HG03469 (cell line): ENCODE measurements around the gene ERP44.

Experiments
- ATAC-seq: cut with Tn5 transposase; IDR thresholded peaks from one replicate; pipeline ENCODE4 v1.9.1; 2021; ENCODE audit warnings: mild to moderate bottlenecking, moderate library complexity, moderate number of reproducible peaks; ENCODE audit not compliant: unreplicated experiment

ERP44 gene

DNA sequence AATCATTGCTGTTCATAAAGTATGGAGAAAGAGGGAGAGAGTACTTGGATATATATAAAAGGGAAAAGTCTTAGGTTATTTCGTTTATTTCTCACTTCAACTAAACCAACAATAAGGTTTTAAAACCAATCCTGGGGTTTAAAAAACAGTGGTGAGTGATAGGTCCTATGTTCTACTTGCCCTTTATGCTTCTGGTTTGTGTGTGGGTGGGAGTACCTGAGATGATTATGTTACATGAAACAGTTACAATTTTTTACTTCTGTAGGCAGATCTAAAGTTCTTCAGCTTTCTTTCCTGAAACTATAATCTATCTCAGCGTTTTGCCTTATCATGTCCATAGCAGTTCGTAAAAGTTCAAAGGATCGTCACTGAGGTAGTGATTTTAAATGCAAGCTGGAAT, 143.2 kb downstream of the ERP44 start:
- no peak for ATAC-seq

DNA sequence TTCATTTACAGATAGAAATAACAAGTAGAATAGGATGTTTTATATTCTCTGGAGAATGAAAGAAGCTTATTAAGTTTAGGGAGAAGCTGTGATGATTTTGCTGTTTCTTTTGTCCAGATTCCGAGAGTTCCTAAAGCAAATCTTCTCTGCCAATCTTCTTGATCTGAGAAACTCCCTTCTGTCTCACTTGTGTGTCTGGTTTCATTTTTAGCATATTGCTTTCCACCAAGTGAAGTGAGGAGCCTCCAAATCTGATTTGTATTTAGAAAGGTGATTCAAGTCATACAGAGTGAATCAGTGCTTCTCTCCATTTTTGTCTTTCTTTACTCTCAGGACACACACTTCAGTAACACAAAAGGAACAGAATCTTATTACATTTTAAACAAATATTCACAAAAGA, 144.0 kb downstream of the ERP44 start:
- ATAC-seq: peak; percentile 45

DNA sequence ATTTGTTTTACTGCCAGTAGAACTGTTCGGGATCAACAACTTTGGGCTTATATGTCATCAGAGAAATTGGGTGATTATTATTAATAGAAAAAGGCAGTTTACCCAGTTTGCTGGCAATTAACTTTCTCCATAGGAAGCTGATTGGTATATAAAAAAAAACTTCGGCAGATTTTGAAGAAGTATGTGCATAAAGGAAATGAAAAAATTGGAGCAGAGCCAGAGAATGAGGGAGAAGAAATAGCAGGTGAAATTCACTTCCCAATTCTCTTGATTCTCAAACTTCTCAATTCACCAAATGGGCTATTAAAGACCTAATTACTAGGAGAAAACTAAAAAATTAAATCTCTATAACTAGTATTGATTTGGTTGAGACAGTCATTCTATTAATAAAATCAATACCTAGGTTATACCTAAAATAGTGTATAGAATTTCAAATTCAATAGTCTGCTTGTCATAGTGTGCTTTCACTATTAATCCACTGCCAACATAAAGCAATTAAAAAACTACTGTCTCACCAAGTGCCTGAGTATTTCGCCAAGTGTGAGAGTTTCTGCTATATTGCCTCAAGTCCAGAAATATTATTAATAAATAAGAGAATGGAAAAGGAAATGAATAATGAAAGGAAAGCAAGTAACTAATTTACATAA, 144.8 kb downstream of the ERP44 start:
- ATAC-seq: no peak

DNA sequence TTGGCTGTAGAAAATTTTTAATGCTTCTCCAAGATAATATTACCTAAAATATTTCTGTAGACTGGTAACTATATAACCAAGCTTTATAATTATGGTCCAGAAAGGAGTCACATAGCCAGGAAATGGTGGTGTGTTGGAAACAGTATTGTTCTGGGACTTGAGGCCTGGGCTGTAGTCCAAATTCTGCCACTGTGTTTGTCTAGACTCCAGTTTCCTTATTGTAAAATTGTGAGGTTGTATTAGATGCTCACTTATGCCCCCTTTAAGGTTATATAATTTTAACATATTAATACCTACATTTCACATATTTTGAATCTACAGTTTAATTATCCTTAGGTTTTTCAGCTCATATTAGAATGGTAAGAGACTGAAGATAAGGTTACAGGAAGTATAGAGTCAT, 149.9 kb downstream of the ERP44 start:
- no peak for ATAC-seq

DNA sequence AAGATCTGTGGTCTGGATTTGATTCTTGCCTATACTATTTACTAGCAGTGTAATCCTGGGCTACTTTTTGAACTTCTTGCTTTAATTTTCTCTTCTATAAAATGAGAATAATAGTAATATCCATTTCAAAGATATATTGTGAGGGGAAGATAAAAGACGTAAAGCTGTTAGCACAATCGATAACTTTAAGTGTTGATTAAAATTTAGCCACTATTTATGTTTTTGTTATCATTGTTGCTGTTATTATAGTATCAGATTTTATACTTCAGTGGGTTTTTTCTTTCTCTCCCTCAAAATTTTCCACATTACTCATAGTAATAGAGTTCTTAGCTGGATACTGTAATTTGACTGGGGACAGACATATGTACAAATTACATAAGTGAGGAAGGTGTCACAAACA, 150.3 kb downstream of the ERP44 start:
- ATAC-seq: no peak

DNA sequence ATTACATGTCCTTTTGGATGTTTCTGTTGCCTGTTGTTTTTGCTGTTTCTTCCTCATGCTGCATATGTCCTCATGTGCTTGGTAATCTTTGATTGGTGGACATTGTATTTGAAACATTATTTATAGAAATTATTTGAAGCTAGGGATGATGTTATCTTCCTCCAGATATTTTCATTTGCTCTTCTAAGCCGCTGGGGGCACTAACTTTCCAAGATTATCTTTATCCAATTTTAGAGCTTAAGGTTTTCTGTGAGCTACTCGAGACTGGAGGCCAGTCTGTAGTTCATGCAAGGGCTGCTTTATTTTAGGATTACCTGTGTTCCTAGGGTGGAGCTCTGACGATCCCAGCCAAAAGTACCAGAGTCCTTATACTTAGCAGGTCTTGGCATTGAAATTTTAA, 151.4 kb downstream of the ERP44 start:
- no peak for ATAC-seq

DNA sequence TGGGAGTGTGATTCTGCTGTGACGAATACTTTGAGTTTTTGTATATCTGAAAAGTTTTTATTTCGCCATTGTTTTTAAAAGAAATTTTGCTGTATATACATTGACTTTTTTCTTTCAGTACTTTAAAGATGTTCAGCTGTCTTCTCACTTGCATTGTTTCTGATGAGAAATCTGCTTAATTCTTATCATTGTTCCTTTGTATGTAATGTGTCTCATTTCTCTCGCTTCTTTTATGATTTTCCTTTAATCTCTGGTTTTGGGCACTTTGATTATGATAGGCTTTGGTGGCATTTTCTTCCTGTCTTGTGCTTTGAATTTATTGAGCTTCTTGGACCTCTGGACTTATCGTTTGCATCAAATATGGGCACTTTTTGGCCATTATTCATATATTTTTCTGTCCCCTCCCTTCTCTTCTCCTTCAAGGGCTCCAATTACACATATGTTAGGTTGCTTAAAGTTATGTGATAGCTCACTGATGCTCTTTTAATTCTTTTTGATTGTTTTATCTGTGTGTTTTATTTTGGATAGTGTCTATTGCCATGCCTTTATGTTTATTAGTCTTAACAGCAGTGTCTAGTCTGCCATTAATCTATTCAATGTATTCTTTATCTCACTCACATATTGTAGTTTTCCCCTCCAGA, 161.7 kb downstream of the ERP44 start:
- ATAC-seq: no peak

DNA sequence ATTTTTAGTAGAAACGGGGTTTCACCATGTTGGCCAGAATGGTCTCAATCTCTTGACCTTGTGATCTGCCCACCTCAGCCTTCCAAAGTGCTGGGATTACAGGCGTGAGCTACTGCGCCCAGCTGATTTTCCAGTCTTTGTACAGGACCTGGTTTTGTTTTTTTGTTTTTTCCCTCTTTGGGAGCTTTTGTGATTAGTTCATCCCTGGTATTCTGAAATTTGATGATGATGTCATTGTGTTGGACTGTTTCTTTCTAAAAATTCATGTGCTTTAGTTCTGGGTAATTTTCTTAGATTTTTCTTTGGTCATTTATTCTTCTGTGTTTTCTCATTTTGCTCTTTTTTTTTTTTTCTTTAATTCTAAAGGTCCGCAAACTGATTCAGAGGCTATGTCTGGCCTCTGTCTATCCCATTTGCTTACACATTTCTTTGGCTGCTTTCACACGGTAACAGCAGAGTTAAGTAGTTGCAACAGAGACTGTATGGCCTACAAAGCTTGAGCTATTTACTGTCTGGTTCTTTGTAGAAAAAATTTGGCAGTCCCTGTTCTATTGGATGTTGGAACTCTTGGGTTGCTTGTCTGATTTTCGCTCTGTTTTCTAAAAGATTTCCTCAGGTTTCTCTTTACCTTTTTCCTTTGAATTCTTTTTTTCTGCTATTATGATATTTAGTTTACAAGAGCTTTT, 167.5 kb downstream of the ERP44 start:
- ATAC-seq: no peak

DNA sequence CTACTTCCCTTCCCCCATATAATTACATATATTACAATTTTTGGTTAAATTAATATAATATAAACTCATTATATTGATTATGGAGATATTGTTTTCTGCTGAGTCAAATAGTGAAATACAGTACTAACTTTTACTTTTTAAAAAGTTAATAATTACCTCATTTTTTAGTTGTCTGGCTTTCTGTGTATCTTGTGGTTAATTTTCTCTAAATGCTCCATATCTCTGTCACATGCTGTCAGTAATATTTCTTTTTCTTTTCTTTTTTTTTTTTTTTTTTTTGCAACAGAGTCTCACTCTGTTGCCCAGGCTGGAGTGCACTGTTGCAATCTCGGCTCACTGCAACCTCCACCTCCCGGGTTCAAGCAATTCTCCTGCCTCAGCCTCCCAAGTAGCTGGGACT, 169.1 kb downstream of the ERP44 start:
- no peak for ATAC-seq
